ENCODE results near the gene GTF2F1. TPM values are rescaled to one million over a fixed set of nuclear protein-coding genes. Genes with fewer than 3 reads are reported as not detected.
A peak's percentile ranks its signal among the peaks of the same experiment; 100 is the strongest.

GTF2F1 gene
- total and polyA plus RNA-seq, 10 donors, result 28.3 to 51.4 (median 41.5) TPM

- Histone ChIP-seq H3K27ac (no peak overlapping the region), H3K4me1 (peaks cover 10 to 24% (median 20%) of the 10 kb centered on the region in 6 donors), H3K9me3 (no peaks in the 10 kb centered on the region), H3K36me3 (peaks cover 0 to 6% (median 0%) of the 10 kb centered on the region in 6 donors), H3K4me3 (no peak overlapping the region), H3K27me3 (replicated peaks in 1 of 7) (no peaks in the 10 kb centered on the region)
- TF ChIP-seq CTCF (IDR thresholded peaks at IDR 0.05 in 8 of 11, conservative IDR thresholded peaks at IDR 0.05 in 3 of 11) (no peak), POLR2A (IDR thresholded peaks at IDR 0.05) (no peak), POLR2AphosphoS5 (IDR thresholded peaks at IDR 0.05) (no peak)
- intact Hi-C loops (cut with DNase I; ENCODE audit: low total_unique reads), result no loop called here
- no peak for DNase-seq
- 89 to 97% (median 92%) methylated on average over 11 to 12 of the region's 12 CpGs for WGBS, 5 donors
These were observed 3.3 kb upstream of the GTF2F1 start for GRCh38 chr19:6396305-6396704.

GRCh38 chr19:6394831-6395230, 1.9 kb upstream of the GTF2F1 start:
- no peaks in the 10 kb centered on the region for H3K27me3 ChIP-seq (replicated peaks in 1 of 7)
- peaks cover 0 to 21% (median 6%) of the 10 kb centered on the region in 6 donors for H3K36me3 ChIP-seq
- 88 to 95% (median 93%) methylated on average over 3 of the region's 3 CpGs for WGBS, 5 donors
- no peaks in the 10 kb centered on the region for H3K9me3 ChIP-seq
- H3K4me3 ChIP-seq, result no peak overlapping the region
- TF ChIP-seq POLR2AphosphoS5 (IDR thresholded peaks at IDR 0.05), result no peak
- no peak for TF ChIP-seq CTCF (IDR thresholded peaks at IDR 0.05 in 8 of 11, conservative IDR thresholded peaks at IDR 0.05 in 3 of 11)
- H3K27ac ChIP-seq, result no peak overlapping the region
- H3K4me1 ChIP-seq, result peaks cover 12 to 35% (median 25%) of the 10 kb centered on the region in 6 donors
- no peak for DNase-seq
- intact Hi-C loops (cut with DNase I; ENCODE audit: low total_unique reads), result no loop called here

GRCh38 chr19:6393983-6394412, 1.0 kb upstream of the GTF2F1 start:
- Histone ChIP-seq H3K36me3 (peaks cover 0 to 29% (median 14%) of the 10 kb centered on the region in 6 donors), H3K27ac (peak overlapping the region; percentile 76 to 96 (median 94)), H3K4me3 (peak overlapping the region; percentile 73 to 96 (median 92)), H3K4me1 (peaks cover 12 to 42% (median 25%) of the 10 kb centered on the region in 6 donors), H3K9me3 (no peaks in the 10 kb centered on the region), H3K27me3 (replicated peaks in 1 of 7) (no peaks in the 10 kb centered on the region)
- intact Hi-C loops (cut with DNase I; ENCODE audit: low total_unique reads), result no loop called here
- no peak for DNase-seq
- whole genome bisulfite sequencing, 5 donors, result 29 to 31% (median 29%) methylated on average over 14 of the region's 14 CpGs
- TF ChIP-seq POLR2A (IDR thresholded peaks at IDR 0.05) (peak in 1 of 3 donors; percentile 13), CTCF (IDR thresholded peaks at IDR 0.05 in 8 of 11, conservative IDR thresholded peaks at IDR 0.05 in 3 of 11) (no peak), POLR2AphosphoS5 (IDR thresholded peaks at IDR 0.05) (no peak)

GRCh38 chr19:6392221-6393073, 517 bp downstream of the GTF2F1 start:
- Histone ChIP-seq H3K27me3 (replicated peaks in 1 of 7) (no peaks in the 10 kb centered on the region), H3K4me3 (peak overlapping the region; percentile 73 to 96 (median 92)), H3K9me3 (no peaks in the 10 kb centered on the region), H3K36me3 (peaks cover 0 to 45% (median 29%) of the 10 kb centered on the region in 6 donors), H3K27ac (peak overlapping the region; percentile 76 to 96 (median 94)), H3K4me1 (peaks cover 12 to 42% (median 25%) of the 10 kb centered on the region in 6 donors)
- DNase-seq, result no peak
- 5 to 8% (median 7%) methylated on average over 22 to 30 of the region's 30 CpGs for WGBS, 5 donors
- TF ChIP-seq POLR2A (IDR thresholded peaks at IDR 0.05) (no peak), CTCF (IDR thresholded peaks at IDR 0.05 in 8 of 11, conservative IDR thresholded peaks at IDR 0.05 in 3 of 11) (no peak), POLR2AphosphoS5 (IDR thresholded peaks at IDR 0.05) (no peak)
- intact Hi-C loops (cut with DNase I; ENCODE audit: low total_unique reads), result no loop called here
